Measurements from ENCODE around the gene ZSWIM6. TPM values are rescaled to one million over a fixed set of nuclear protein-coding genes. Genes with fewer than 3 reads are reported as not detected.

ZSWIM6 gene
- total RNA-seq (2012; rRNA removed) (10.8 TPM in 2 replicates), polyA plus RNA-seq (2012; rRNA removed) (12.7 and 14.1 TPM in 2 replicates), Bru-seq, nascent RNA (percentile 98 among the genes with signal in this experiment), BruChase-seq, experiment 1, labeled RNA remaining after a 6-hour chase (percentile 95 among the genes with signal in this experiment), BruChase-seq, experiment 2, labeled RNA remaining after a 2-hour chase (percentile 96 among the genes with signal in this experiment)
- 4.5 and 6.0 TPM in 2 replicates for polyA plus RNA-seq (2012; cell fraction: cytosol; rRNA removed)
- 31.9 and 56.3 TPM in 2 replicates for polyA plus RNA-seq (2012; cell fraction: nucleus; rRNA removed; ENCODE audit: low replicate concordance)
- long read RNA-seq, partial matches to known transcripts: 1 of 12 reads
- long read RNA-seq, other reads (novel, unspliced or antisense): 11 of 12 reads

DNA sequence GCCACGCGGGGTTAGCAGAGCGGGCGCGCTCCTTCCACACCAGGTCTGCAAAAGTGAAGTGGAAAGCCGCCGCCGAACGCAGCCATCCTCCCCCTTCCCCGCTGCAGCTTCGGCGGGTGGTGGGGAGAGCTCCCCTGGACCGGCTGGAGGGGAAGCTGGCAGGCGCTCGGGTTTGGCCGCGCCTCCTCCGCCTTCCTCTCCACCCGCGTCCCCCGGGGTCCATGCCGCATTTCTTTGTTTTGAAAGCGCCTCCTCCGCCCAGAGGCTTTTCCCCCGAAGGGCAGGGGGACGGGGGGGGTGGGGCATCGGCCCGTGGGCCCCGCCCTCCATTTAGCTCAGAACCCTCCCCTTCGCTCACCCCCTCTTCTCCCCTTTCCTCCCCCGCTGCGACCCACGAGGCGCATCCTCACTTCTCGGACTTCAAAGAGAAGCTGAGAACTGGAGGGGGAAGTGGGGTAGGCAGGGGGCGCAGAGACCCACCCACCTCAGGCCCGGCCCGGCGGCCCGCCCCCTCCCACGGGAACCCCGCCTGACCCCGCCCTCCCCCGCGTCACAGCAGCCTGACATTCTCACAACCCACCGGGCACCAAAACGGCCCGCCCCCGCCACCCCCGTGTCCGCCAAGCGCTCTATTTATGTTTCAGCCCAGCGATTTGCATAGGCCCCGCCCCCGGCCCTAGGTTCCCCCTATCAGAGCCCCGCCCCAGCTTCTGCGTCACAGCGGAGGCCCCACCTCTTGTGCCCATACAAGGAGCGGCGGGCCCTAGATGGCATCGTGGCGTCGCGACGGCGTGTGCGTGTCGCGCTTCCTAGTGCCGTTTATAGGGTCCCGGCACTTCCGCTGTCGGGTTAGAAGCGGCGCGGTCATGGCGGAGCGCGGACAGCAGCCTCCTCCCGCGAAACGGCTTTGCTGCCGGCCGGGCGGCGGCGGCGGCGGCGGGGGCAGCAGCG, at the start of gene ZSWIM6:
Gene ZSWIM6, plus strand, starts transcription at position 852 of the 951 bp plus-strand sequence. Its CDS starts 15 bp downstream, at position 867.
- peak within 1 kb of the TSS; percentile 91 for H3K9ac ChIP-seq (ENCODE audit: low read depth, low read length)
- intact Hi-C loops (cut with micrococcal nuclease) (loop anchor here (1.0 to 10.0 kb wide), 10 partner anchors 55 to 657 kb away; partner anchors contain the start of gene SMIM15), in situ Hi-C loops (cut with MboI; ENCODE audit: low sequenced_read_pairs) (loop anchor here (25.0 kb wide), 1 partner anchor 481 kb away; no protein-coding TSS in a partner anchor), dilution Hi-C loops (cut with HindIII; ENCODE audit: low sequenced_read_pairs, unreplicated experiment) (no loop called here)
- peak within 1 kb of the TSS in 1 of 2 experiments; percentile 47; a peak in 1 of 4 replicates for H4K8ac ChIP-seq (ENCODE audit: low read depth in 2 of 2, low read length in 2 of 2)
- BruUV-seq (replicated peaks): no TSS peak
- H3K36me3 ChIP-seq (ENCODE audit: control insufficient read depth, insufficient read depth, low read length): no peaks in the 10 kb centered on the region
- H3K27ac ChIP-seq (ENCODE audit: insufficient read depth, low read length): peak within 1 kb of the TSS; percentile 92
- ATAC-seq (ENCODE audit: low read depth) (peak; percentile 80), DNase-seq (peak; percentile 99)
- peaks cover 16% of the 10 kb centered on the region for H3K9me1 ChIP-seq (ENCODE audit: insufficient read depth, low read length)
- peaks cover 20% of the 10 kb centered on the region for H3K4me1 ChIP-seq (ENCODE audit: control insufficient read depth, insufficient read depth, low read length)
- H3K56ac ChIP-seq (ENCODE audit: extremely low read depth, insufficient read depth, low read length): no peak within 1 kb of the TSS
- peak within 1 kb of the TSS; percentile 77 for H2AK9ac ChIP-seq (replicated peaks; ENCODE audit: low read depth, low read length, poor library complexity)
- H3K9me3 ChIP-seq (ENCODE audit: control insufficient read depth, insufficient read depth, low read length): no peaks in the 10 kb centered on the region
- peak within 1 kb of the TSS; percentile 54 for H3K4ac ChIP-seq (ENCODE audit: low read depth, low read length)
- H2AK5ac ChIP-seq (ENCODE audit: low read depth, low read length): 0 out of 2 replicates have a peak within 1 kb of the TSS, but pooled peaks have one; percentile 52
- no peak within 1 kb of the TSS for H2BK20ac ChIP-seq (ENCODE audit: low read depth, low read length)
- H3K4me2 ChIP-seq (ENCODE audit: low read depth, low read length): peak within 1 kb of the TSS; percentile 37
- ChIA-PET POLR2A (ENCODE audit: unreplicated experiment) (interaction anchor here (0.5 to 1.2 kb wide), 5 partner anchors 30 to 431 kb away, joined by 3 to 5 read pairs (median 3); no protein-coding TSS in a partner anchor), CTCF (interaction anchor here (0.5 to 1.5 kb wide), 7 partner anchors 15 to 855 kb away, joined by 3 to 7 read pairs (median 4); no protein-coding TSS in a partner anchor)
- peak within 1 kb of the TSS; percentile 46; the same call in 1 of the 2 replicates for H3K23ac ChIP-seq (ENCODE audit: low read depth, low read length)
- peak within 1 kb of the TSS; percentile 94 for H2AFZ ChIP-seq (replicated peaks; ENCODE audit: low read length, poor library complexity)
- H2BK5ac ChIP-seq (ENCODE audit: low read depth, low read length, poor library complexity, severe bottlenecking): peak within 1 kb of the TSS; percentile 82
- no peak within 1 kb of the TSS for H2BK15ac ChIP-seq (ENCODE audit: low read depth, low read length)
- H3K27me3 ChIP-seq (ENCODE audit: control insufficient read depth, insufficient read depth, low read length): no peaks in the 10 kb centered on the region
- H3K79me1 ChIP-seq (ENCODE audit: low read depth in 1 of 2, low read length in 2 of 2): peaks cover 10 to 42% of the 10 kb centered on the region in 2 experiments
- H4K91ac ChIP-seq (ENCODE audit: insufficient read depth, low read depth, low read length): peak within 1 kb of the TSS; percentile 4; the same call in 1 of the 2 replicates
- peak within 1 kb of the TSS; percentile 50; the same call in 1 of the 2 replicates for H2BK120ac ChIP-seq (ENCODE audit: low read depth, low read length)
- peak within 1 kb of the TSS; percentile 96 for H3K4me3 ChIP-seq (ENCODE audit: insufficient read depth, low read depth, low read length)
- peak within 1 kb of the TSS; percentile 82 for H3K14ac ChIP-seq (replicated peaks; ENCODE audit: low read depth, low read length)
- peaks cover 42% of the 10 kb centered on the region for H4K20me1 ChIP-seq (ENCODE audit: insufficient read depth, low read length)
- 0 out of 2 replicates have a peak within 1 kb of the TSS, but pooled peaks have one; percentile 4 for H4K5ac ChIP-seq (ENCODE audit: low read depth, low read length)
- WGBS, 2 experiments (ENCODE audit: extremely low coverage in 2 of 2, insufficient read length in 1 of 2): 1% methylated on average over 14 of the region's 91 CpGs; no CpG with 5 or more reads in 1 of the 2 experiments
- H3K18ac ChIP-seq (ENCODE audit: low read depth, low read length): peak within 1 kb of the TSS; percentile 4; the same call in 1 of the 2 replicates
- TF ChIP-seq MAZ (IDR thresholded peaks at IDR 0.05; ENCODE audit: borderline replicate concordance, low read depth, low read length) (peak; percentile 89), MXI1 (IDR thresholded peaks at IDR 0.05; ENCODE audit: borderline replicate concordance, low read depth, low read length) (peak; percentile 50; the same call in 1 of the 2 replicates), RAD21 (IDR thresholded peaks at IDR 0.05; ENCODE audit: low read length) (no peak), NFE2L2 (IDR thresholded peaks at IDR 0.05; ENCODE audit: low read depth, low read length) (no peak; the same call in 1 of the 2 replicates), RCOR1 (IDR thresholded peaks at IDR 0.05; ENCODE audit: insufficient replicate concordance, low read length) (no peak), CEBPB (IDR thresholded peaks at IDR 0.05; ENCODE audit: low read depth, low read length) (no peak)
- TF ChIP-seq, protein P1, sequence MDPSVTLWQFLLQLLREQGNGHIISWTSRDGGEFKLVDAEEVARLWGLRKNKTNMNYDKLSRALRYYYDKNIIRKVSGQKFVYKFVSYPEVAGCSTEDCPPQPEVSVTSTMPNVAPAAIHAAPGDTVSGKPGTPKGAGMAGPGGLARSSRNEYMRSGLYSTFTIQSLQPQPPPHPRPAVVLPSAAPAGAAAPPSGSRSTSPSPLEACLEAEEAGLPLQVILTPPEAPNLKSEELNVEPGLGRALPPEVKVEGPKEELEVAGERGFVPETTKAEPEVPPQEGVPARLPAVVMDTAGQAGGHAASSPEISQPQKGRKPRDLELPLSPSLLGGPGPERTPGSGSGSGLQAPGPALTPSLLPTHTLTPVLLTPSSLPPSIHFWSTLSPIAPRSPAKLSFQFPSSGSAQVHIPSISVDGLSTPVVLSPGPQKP (IDR thresholded peaks at IDR 0.05; ENCODE audit: borderline replicate concordance, low read depth, low read length): 0 out of 2 replicates have a peak, but pooled peaks have one; percentile 35
- TF ChIP-seq, protein P2, sequence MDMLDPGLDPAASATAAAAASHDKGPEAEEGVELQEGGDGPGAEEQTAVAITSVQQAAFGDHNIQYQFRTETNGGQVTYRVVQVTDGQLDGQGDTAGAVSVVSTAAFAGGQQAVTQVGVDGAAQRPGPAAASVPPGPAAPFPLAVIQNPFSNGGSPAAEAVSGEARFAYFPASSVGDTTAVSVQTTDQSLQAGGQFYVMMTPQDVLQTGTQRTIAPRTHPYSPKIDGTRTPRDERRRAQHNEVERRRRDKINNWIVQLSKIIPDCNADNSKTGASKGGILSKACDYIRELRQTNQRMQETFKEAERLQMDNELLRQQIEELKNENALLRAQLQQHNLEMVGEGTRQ (IDR thresholded peaks at IDR 0.05; ENCODE audit: low read depth, low read length): 0 out of 2 replicates have a peak, but pooled peaks have one; percentile 12
